ENCODE results near the gene HPS4. TPM values are rescaled to one million over a fixed set of nuclear protein-coding genes. Genes with fewer than 3 reads are reported as not detected.

HPS4 gene
- total RNA-seq, 1 donor from 2014 or later = 34.2 TPM

DNA sequence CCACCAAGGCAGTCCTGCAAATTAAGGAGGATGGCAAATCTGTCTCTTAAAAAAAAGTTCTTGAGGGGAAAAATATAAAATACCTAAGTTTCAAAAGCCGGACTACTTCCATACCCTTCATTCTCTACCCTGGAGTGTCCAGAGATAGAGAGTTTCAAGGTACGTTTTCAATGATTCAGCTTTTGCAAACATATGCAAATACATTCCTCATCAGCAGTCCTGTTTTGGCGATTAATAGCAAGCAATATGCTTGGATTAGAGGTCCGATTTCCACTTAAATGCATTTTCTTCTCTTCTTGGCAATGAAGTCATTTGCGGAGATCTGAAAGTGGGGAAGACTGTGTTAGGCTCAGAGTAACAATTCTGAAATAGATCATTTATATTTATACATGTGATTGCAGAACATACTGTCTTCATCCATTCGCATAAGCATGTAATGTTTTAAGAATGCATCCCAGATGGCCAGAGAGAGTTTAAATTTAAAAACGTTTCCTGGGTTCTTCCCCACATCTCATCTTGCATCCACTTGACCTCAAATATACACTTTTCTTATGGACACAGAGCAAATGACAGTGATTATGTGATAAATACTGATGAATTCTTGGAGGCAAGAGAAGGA is 42.5 kb upstream of the HPS4 start:
- Mint-ChIP-seq H3K9me3 (ENCODE audit: unreplicated experiment) (no peaks in the 10 kb centered on the region), H3K4me3 (ENCODE audit: unreplicated experiment) (no peak overlapping the region), H3K4me1 (ENCODE audit: unreplicated experiment) (no peaks in the 10 kb centered on the region), H3K27me3 (ENCODE audit: unreplicated experiment) (peaks cover 5% of the 10 kb centered on the region), H3K36me3 (ENCODE audit: low read depth, unreplicated experiment) (peaks cover 24% of the 10 kb centered on the region), H3K27ac (ENCODE audit: unreplicated experiment) (no peak overlapping the region)
- DNase-seq (ENCODE audit: low spot score) = no peak
- TF ChIP-seq, protein P1, sequence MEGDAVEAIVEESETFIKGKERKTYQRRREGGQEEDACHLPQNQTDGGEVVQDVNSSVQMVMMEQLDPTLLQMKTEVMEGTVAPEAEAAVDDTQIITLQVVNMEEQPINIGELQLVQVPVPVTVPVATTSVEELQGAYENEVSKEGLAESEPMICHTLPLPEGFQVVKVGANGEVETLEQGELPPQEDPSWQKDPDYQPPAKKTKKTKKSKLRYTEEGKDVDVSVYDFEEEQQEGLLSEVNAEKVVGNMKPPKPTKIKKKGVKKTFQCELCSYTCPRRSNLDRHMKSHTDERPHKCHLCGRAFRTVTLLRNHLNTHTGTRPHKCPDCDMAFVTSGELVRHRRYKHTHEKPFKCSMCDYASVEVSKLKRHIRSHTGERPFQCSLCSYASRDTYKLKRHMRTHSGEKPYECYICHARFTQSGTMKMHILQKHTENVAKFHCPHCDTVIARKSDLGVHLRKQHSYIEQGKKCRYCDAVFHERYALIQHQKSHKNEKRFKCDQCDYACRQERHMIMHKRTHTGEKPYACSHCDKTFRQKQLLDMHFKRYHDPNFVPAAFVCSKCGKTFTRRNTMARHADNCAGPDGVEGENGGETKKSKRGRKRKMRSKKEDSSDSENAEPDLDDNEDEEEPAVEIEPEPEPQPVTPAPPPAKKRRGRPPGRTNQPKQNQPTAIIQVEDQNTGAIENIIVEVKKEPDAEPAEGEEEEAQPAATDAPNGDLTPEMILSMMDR (IDR thresholded peaks at IDR 0.05; ENCODE audit: unreplicated experiment) = no peak

DNA sequence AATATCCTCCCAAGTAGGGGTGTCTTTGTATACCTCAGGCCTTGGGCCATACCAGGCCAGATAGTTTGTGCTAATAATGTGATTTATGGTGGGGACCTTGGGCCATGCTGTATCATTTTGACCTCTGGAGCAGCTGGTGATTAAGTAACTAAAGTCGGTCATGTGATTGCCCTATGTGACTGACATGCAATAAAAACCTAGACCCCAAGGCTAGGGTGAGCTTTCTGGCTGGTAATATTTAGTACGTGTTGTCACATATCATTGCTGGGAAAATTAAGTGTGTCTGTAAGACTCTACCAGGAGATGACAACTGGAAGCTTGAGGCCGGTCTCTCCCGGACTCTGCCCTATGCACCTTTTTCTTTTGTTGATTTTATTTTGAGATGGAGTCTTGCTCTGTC is 41.3 kb upstream of the HPS4 start:
- Mint-ChIP-seq H3K9me3 (ENCODE audit: unreplicated experiment) (no peaks in the 10 kb centered on the region), H3K27ac (ENCODE audit: unreplicated experiment) (no peak overlapping the region), H3K27me3 (ENCODE audit: unreplicated experiment) (peaks cover 5% of the 10 kb centered on the region), H3K4me3 (ENCODE audit: unreplicated experiment) (no peak overlapping the region), H3K36me3 (ENCODE audit: low read depth, unreplicated experiment) (peaks cover 22% of the 10 kb centered on the region), H3K4me1 (ENCODE audit: unreplicated experiment) (no peaks in the 10 kb centered on the region)
- TF ChIP-seq, protein P1 (IDR thresholded peaks at IDR 0.05; ENCODE audit: unreplicated experiment) = no peak
- DNase-seq (ENCODE audit: low spot score) = no peak

- no peaks in the 10 kb centered on the region for H3K9me3 Mint-ChIP-seq (ENCODE audit: unreplicated experiment)
- DNase-seq (ENCODE audit: low spot score) = no peak
- H3K4me1 Mint-ChIP-seq (ENCODE audit: unreplicated experiment) = no peaks in the 10 kb centered on the region
- no peak overlapping the region for H3K4me3 Mint-ChIP-seq (ENCODE audit: unreplicated experiment)
- H3K36me3 Mint-ChIP-seq (ENCODE audit: low read depth, unreplicated experiment) = peaks cover 19% of the 10 kb centered on the region
- H3K27me3 Mint-ChIP-seq (ENCODE audit: unreplicated experiment) = peaks cover 3% of the 10 kb centered on the region
- TF ChIP-seq, protein P1 (IDR thresholded peaks at IDR 0.05; ENCODE audit: unreplicated experiment) = no peak
- no peak overlapping the region for H3K27ac Mint-ChIP-seq (ENCODE audit: unreplicated experiment)
These were observed 39.0 kb upstream of the HPS4 start for GRCh38 chr22:26522592-26522991.

DNA sequence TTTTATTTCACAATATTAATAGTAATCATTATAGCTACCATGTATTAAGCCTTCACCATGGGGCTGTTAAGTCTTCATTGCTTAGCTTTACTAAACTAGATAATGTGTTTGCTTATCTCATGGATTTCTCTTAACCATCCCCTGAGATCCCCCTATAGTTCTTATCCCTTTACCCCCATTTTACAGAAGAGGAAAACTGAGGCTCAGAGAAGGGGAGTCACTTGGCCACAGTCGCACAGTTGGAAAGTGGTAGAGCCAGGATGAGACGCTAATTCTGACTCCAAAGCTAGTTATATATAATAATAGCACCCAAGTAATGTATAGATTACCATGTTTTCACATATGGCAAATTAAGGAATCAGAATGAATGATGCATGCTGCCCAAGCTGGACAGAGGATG is 38.4 kb upstream of the HPS4 start:
- Mint-ChIP-seq H3K4me1 (ENCODE audit: unreplicated experiment) (no peaks in the 10 kb centered on the region), H3K4me3 (ENCODE audit: unreplicated experiment) (no peak overlapping the region), H3K9me3 (ENCODE audit: unreplicated experiment) (no peaks in the 10 kb centered on the region), H3K36me3 (ENCODE audit: low read depth, unreplicated experiment) (peaks cover 16% of the 10 kb centered on the region), H3K27ac (ENCODE audit: unreplicated experiment) (no peak overlapping the region), H3K27me3 (ENCODE audit: unreplicated experiment) (peaks cover 3% of the 10 kb centered on the region)
- TF ChIP-seq, protein P1 (IDR thresholded peaks at IDR 0.05; ENCODE audit: unreplicated experiment) = no peak
- DNase-seq (ENCODE audit: low spot score) = no peak

DNA sequence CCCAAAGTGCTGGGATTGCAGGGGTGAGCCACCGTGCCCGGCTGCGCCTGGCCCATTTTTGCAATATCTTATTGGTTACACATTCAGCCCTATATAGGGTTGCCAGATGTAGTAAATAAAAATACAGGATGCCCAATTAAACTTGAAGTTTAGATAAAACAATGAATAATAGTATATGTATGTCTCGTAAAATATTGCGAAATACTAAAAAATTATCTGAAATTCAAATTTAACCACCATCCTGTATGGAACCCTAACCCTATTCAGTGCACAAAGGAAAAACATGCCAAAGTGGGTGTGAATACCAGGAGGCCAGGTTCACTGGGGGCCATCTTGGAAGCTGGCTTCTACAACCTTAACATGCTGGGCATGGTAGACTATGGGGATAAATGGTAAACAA is 33.8 kb upstream of the HPS4 start:
- Mint-ChIP-seq H3K27me3 (ENCODE audit: unreplicated experiment) (peaks cover 7% of the 10 kb centered on the region), H3K9me3 (ENCODE audit: unreplicated experiment) (no peaks in the 10 kb centered on the region), H3K27ac (ENCODE audit: unreplicated experiment) (no peak overlapping the region), H3K4me3 (ENCODE audit: unreplicated experiment) (no peak overlapping the region), H3K36me3 (ENCODE audit: low read depth, unreplicated experiment) (no peaks in the 10 kb centered on the region), H3K4me1 (ENCODE audit: unreplicated experiment) (peaks cover 12% of the 10 kb centered on the region)
- no peak for DNase-seq (ENCODE audit: low spot score)
- TF ChIP-seq, protein P1 (IDR thresholded peaks at IDR 0.05; ENCODE audit: unreplicated experiment) = no peak

Data from endothelial cell (in vitro differentiated cells).